Measurements from ENCODE around the gene AFF1.

The AFF1 gene

DNA sequence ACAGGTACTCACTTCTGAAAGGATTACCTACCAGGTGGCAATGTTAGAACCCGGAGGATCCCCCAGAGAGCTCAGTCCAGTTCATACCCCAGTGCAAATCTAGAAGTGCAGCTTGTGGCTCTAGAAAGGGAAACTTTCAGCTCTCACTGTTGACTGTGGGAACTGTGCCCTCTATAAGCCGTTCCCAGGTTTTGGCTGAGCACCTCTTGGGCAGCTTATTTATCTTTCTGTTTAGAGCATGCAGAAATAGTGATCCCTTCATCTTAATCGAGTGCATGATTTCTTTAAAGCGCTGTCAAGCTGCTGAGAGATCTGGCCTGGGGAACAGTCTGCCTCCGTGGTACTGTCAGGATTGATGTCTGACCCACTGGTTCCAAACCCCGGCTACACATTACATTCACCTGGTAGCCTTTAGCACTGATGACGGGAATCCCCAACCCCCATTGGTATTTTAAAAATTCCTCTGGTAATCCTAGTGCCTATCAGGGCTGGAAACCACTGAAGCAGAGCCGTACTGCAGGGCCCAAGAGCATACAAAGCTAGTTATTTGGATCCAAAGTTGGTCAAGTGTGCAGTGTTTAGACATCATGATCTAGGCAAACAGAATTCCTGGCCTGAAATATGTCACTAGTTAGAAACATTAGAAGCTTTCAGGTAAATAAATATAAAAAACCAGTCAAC lies 182.4 kb downstream of the AFF1 start:
- Histone ChIP-seq H3K36me3 (ENCODE audit: control insufficient read depth, insufficient read depth, low read length) (peaks cover 18% of the 10 kb centered on the region), H3K27me3 (ENCODE audit: control insufficient read depth, insufficient read depth, low read length) (no peaks in the 10 kb centered on the region), H3K9me3 (ENCODE audit: control insufficient read depth, low read length) (no peaks in the 10 kb centered on the region), H3K4me1 (ENCODE audit: control insufficient read depth, insufficient read depth, low read length) (peaks cover 24% of the 10 kb centered on the region), H3K4me3 (ENCODE audit: low read length) (no peak overlapping the region), H3K9ac (ENCODE audit: low read length) (no peak overlapping the region)

DNA sequence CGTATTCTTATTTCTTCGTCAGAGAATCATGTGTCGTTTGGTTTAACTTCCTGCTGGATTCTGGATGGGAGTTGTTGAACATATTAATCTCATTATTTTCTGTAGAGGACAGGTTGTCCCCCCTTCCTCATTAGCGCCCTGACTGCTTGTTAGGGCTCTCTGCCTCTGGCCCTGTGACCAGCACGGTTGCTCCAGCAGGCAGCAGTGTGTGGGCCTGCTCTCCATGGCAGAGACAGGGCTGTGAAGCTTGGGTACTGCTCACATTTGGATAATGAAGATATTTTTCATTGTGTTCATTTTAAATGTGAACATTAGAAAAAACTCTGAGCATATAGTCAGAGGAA lies 182.9 kb downstream of the AFF1 start:
- H3K36me3 ChIP-seq (ENCODE audit: control insufficient read depth, insufficient read depth, low read length) = peaks cover 18% of the 10 kb centered on the region
- H3K27me3 ChIP-seq (ENCODE audit: control insufficient read depth, insufficient read depth, low read length) = no peaks in the 10 kb centered on the region
- no peak overlapping the region for H3K4me3 ChIP-seq (ENCODE audit: low read length)
- peaks cover 24% of the 10 kb centered on the region for H3K4me1 ChIP-seq (ENCODE audit: control insufficient read depth, insufficient read depth, low read length)
- H3K9ac ChIP-seq (ENCODE audit: low read length) = no peak overlapping the region
- H3K9me3 ChIP-seq (ENCODE audit: control insufficient read depth, low read length) = no peaks in the 10 kb centered on the region

DNA sequence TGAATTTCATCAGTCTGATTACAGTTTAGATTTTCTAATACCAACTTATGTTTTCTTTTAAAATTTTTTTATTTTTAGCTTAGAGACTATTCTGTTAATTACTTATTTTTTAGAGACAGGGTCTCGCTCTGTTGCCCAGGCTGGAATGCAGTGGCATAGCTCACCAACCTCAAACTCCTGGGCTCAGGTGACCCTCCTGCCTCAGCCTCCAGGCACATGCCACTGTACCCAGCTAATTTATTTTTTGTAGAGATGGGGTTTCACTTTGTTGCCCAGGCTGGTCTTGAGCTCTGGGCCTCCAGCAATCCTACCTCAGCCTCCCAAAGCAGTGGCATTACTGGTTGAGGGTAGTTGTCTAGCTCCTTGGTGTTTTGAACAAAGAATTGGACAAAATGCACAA lies 183.6 kb downstream of the AFF1 start:
- Histone ChIP-seq H3K4me1 (ENCODE audit: control insufficient read depth, insufficient read depth, low read length) (peaks cover 24% of the 10 kb centered on the region), H3K9me3 (ENCODE audit: control insufficient read depth, low read length) (no peaks in the 10 kb centered on the region), H3K4me3 (ENCODE audit: low read length) (no peak overlapping the region), H3K27me3 (ENCODE audit: control insufficient read depth, insufficient read depth, low read length) (no peaks in the 10 kb centered on the region), H3K9ac (ENCODE audit: low read length) (no peak overlapping the region), H3K36me3 (ENCODE audit: control insufficient read depth, insufficient read depth, low read length) (peaks cover 18% of the 10 kb centered on the region)

DNA sequence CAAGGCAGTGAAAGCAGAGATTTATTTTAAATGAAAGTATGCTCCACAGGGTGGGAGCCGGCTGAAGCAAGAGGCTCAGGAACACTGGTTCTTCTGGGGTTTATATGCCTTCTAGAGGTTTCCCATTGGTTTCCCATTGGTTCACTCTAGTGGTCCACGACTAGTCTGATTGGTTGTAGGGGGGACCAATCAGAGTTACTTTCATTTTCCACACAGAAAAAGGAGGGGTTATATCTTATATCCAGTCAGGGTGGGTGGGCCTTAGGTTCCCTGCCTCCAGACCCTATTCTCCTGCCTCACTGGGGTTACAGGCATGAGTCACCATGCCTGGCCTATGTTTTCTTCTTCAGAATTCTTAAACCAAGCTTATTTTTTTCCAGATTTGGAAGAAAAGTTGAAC lies 184.0 kb downstream of the AFF1 start:
- peaks cover 24% of the 10 kb centered on the region for H3K4me1 ChIP-seq (ENCODE audit: control insufficient read depth, insufficient read depth, low read length)
- H3K4me3 ChIP-seq (ENCODE audit: low read length) = no peak overlapping the region
- no peak overlapping the region for H3K9ac ChIP-seq (ENCODE audit: low read length)
- H3K9me3 ChIP-seq (ENCODE audit: control insufficient read depth, low read length) = no peaks in the 10 kb centered on the region
- H3K36me3 ChIP-seq (ENCODE audit: control insufficient read depth, insufficient read depth, low read length) = peaks cover 18% of the 10 kb centered on the region
- no peaks in the 10 kb centered on the region for H3K27me3 ChIP-seq (ENCODE audit: control insufficient read depth, insufficient read depth, low read length)

DNA sequence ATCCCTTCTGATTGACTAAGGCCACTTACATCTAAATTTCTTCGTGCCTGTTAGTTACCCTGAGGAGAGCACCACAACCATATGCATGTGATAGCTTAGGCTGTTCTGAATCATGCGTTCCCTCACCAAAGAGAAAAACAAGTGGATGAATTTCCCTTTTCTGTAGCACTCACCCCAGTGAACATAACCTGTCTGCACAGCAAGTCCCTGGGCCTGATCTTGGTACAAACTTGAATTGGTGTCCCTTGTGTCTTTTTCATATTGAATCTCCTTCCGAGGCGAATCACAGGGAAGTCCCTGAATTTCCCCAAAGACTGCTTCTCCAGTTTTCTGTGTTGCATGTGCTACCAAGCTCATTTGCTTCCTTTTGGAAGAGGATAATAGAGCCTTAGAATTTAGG lies 185.2 kb downstream of the AFF1 start:
- H3K27me3 ChIP-seq (ENCODE audit: control insufficient read depth, insufficient read depth, low read length) = no peaks in the 10 kb centered on the region
- H3K4me3 ChIP-seq (ENCODE audit: low read length) = no peak overlapping the region
- H3K4me1 ChIP-seq (ENCODE audit: control insufficient read depth, insufficient read depth, low read length) = peaks cover 24% of the 10 kb centered on the region
- peaks cover 13% of the 10 kb centered on the region for H3K36me3 ChIP-seq (ENCODE audit: control insufficient read depth, insufficient read depth, low read length)
- H3K9ac ChIP-seq (ENCODE audit: low read length) = no peak overlapping the region
- H3K9me3 ChIP-seq (ENCODE audit: control insufficient read depth, low read length) = no peaks in the 10 kb centered on the region

DNA sequence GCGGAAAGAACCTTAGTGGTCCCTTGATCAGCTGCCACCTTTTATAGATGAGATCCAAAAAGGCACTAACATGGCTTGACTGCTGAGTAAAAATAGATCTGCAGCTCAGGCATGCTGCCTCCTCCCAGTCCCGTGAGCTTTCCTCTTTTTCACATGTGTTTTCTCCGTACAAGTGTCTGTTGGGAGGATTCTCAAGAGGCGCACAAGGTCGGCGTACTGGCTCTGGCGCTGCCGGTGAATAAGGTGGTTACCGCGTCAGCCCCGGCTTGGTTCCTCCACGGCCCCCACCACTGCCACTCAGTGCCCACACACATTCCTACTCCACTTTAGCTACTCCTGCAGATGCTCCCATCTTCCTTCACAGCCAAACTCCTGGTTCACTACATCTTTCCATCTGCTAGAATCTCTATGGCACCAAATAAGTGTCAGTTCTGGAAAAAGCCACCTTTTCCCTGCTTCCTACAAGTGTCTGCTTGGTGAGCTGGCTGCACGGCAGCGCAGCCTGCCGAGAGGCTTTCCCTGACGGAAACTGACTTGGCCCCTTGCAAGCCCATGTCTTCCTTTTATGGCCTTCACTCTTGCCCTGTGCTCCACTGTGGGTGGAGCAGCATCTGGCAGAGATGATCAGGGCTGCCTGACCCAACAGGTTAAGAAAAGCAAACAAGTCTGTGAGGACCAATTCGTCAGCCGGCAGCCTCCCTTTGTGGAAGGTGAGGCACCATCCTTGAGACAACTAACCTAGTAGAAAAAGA lies 185.8 kb downstream of the AFF1 start:
- Histone ChIP-seq H3K9ac (ENCODE audit: low read length) (no peak overlapping the region), H3K4me1 (ENCODE audit: control insufficient read depth, insufficient read depth, low read length) (peaks cover 24% of the 10 kb centered on the region), H3K9me3 (ENCODE audit: control insufficient read depth, low read length) (no peaks in the 10 kb centered on the region), H3K4me3 (ENCODE audit: low read length) (no peak overlapping the region), H3K36me3 (ENCODE audit: control insufficient read depth, insufficient read depth, low read length) (peaks cover 8% of the 10 kb centered on the region), H3K27me3 (ENCODE audit: control insufficient read depth, insufficient read depth, low read length) (no peaks in the 10 kb centered on the region)

DNA sequence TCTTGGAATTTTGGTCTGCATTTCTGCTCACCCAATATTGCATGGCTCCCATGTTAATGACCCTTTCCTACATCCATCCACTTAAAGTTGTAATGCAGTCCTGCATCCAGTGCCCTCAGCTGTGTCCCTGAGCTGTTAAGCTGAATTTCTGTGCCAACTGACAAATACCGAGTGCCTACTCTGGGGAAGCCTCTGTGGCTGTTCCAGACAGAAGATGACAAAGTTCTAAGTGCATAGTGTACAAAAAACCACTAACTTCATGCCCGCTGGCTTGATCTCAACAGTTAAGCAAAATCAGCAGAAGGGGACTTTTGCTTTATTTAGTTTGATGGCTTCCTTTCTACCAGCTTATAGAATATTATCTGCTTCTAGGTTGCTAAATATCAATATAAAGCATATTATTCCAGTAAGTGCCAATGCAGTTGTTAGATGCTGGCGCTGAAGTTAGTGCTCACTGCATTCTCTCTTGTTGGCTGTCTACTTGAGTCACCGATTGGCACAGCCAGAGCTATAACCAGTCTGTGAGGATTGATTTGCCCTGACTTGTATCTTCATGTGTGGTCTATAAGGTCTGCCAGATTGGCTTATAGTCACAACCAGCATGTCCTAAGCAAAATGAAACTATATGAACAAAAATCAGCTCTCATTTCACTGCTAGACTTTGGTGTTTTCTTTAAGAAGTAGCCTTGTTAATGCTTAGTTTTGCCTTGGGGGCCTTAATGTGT lies 186.7 kb downstream of the AFF1 start:
- H3K9ac ChIP-seq (ENCODE audit: low read length) = no peak overlapping the region
- H3K4me3 ChIP-seq (ENCODE audit: low read length) = no peak overlapping the region
- H3K4me1 ChIP-seq (ENCODE audit: control insufficient read depth, insufficient read depth, low read length) = peaks cover 24% of the 10 kb centered on the region
- H3K36me3 ChIP-seq (ENCODE audit: control insufficient read depth, insufficient read depth, low read length) = peaks cover 6% of the 10 kb centered on the region
- H3K27me3 ChIP-seq (ENCODE audit: control insufficient read depth, insufficient read depth, low read length) = no peaks in the 10 kb centered on the region
- no peaks in the 10 kb centered on the region for H3K9me3 ChIP-seq (ENCODE audit: control insufficient read depth, low read length)

DNA sequence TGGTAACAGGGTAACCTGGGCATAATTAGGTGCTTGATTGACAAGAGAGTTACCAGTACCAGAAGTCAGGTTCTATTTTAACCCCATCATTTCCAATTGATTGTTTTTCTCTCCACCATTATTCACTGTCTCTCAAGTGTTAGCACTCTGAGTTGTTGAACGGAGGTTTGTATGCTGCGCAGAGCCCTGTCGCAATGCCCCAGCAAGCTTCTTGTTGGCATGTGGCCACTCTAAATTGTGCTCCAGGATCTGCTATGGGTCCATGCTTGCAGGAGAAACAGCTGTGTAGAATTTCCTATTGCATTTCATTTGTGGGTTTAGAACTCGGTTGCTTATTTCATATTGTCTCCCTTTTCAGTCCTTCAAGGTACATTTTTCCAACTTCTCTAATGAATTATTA lies 187.4 kb downstream of the AFF1 start:
- Histone ChIP-seq H3K9me3 (ENCODE audit: control insufficient read depth, low read length) (no peaks in the 10 kb centered on the region), H3K9ac (ENCODE audit: low read length) (no peak overlapping the region), H3K27me3 (ENCODE audit: control insufficient read depth, insufficient read depth, low read length) (no peaks in the 10 kb centered on the region), H3K36me3 (ENCODE audit: control insufficient read depth, insufficient read depth, low read length) (no peaks in the 10 kb centered on the region), H3K4me3 (ENCODE audit: low read length) (no peak overlapping the region), H3K4me1 (ENCODE audit: control insufficient read depth, insufficient read depth, low read length) (peaks cover 20% of the 10 kb centered on the region)

DNA sequence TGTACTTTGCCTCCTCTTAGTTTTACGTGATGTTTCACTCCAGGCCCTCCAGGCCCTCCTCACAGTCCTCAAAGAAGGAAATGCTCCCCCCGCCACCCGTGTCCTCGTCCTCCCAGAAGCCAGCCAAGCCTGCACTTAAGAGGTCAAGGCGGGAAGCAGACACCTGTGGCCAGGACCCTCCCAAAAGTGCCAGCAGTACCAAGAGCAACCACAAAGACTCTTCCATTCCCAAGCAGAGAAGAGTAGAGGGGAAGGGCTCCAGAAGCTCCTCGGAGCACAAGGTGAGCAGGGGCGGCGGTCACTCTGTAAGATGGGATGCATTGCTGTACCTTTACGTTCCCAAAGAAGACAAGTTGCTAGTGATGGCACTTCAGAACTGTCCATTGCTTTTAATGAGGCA lies 191.2 kb downstream of the AFF1 start:
- Histone ChIP-seq H3K9me3 (ENCODE audit: control insufficient read depth, low read length) (no peaks in the 10 kb centered on the region), H3K4me3 (ENCODE audit: low read length) (no peak overlapping the region), H3K9ac (ENCODE audit: low read length) (no peak overlapping the region), H3K4me1 (ENCODE audit: control insufficient read depth, insufficient read depth, low read length) (peaks cover 4% of the 10 kb centered on the region), H3K36me3 (ENCODE audit: control insufficient read depth, insufficient read depth, low read length) (peaks cover 4% of the 10 kb centered on the region), H3K27me3 (ENCODE audit: control insufficient read depth, insufficient read depth, low read length) (no peaks in the 10 kb centered on the region)

DNA sequence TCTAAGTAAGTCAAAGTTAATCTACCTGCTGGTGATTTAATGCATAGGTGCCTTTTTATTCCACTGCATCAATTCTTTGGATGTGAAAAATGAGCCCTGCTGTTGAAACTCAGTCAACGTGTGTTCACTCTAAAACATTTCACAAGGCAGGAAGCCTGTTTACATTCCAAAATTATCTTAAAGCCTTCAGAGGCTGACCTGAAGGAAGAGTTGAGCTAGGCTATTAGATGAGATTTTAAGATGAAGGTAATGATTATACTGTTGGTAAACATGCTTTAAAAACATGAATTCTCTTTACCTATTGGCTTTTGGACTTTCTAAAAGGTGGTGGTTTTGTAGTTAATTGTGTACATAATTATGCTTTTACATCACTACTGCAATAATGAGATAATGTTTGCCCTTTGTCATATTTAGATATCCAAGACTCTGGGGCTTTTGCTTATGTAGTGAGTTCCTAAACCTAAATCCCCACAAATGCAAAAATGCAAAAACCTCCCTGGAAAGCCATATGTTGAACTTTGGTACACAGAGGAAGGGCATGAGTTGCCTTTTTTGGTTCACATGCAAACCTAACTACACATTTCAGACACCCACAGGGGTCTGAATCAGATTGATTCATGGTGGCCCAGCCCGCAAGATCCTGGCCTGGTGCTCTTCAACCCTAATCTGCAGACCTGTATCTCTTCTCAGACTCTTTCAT lies 193.3 kb downstream of the AFF1 start:
- no peaks in the 10 kb centered on the region for H3K4me1 ChIP-seq (ENCODE audit: control insufficient read depth, insufficient read depth, low read length)
- H3K9ac ChIP-seq (ENCODE audit: low read length) = no peak overlapping the region
- H3K4me3 ChIP-seq (ENCODE audit: low read length) = no peak overlapping the region
- H3K27me3 ChIP-seq (ENCODE audit: control insufficient read depth, insufficient read depth, low read length) = no peaks in the 10 kb centered on the region
- no peaks in the 10 kb centered on the region for H3K9me3 ChIP-seq (ENCODE audit: control insufficient read depth, low read length)
- peaks cover 4% of the 10 kb centered on the region for H3K36me3 ChIP-seq (ENCODE audit: control insufficient read depth, insufficient read depth, low read length)

DNA sequence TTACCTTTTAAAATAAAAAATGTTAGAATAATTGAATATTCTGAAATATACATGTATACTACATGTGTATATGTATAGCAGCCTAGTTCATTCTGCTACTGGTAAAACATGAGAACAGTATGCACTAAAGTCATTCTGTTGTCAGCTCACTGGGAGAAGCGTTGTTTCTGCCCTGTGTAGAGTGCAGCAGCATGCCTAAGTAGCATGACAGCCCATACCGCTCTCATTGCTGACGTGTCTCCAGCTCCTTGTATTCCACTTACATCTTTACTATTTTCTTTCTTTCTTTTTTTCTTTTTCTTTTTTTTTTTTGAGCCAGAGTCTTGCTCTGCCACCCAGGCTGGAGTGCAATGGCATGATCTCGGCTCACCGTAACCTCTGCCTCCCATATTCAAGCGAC lies 194.9 kb downstream of the AFF1 start:
- no peak overlapping the region for H3K4me3 ChIP-seq (ENCODE audit: low read length)
- peaks cover 4% of the 10 kb centered on the region for H3K36me3 ChIP-seq (ENCODE audit: control insufficient read depth, insufficient read depth, low read length)

More for the DNA sequence above, 194.9 kb downstream of the AFF1 start:
- H3K9me3 ChIP-seq (ENCODE audit: control insufficient read depth, low read length) = no peaks in the 10 kb centered on the region
- H3K9ac ChIP-seq (ENCODE audit: low read length) = no peak overlapping the region
- H3K27me3 ChIP-seq (ENCODE audit: control insufficient read depth, insufficient read depth, low read length) = no peaks in the 10 kb centered on the region
- no peaks in the 10 kb centered on the region for H3K4me1 ChIP-seq (ENCODE audit: control insufficient read depth, insufficient read depth, low read length)

Data from mucosa of stomach (tissue), 1 donor.